Measurements from ENCODE around the gene CREB1.
"Not testable (repeated sequence)": the region's sequence is repeated elsewhere in the genome, so short reads cannot be mapped to it uniquely, and the experiment has no call there.

Gene CREB1

DNA sequence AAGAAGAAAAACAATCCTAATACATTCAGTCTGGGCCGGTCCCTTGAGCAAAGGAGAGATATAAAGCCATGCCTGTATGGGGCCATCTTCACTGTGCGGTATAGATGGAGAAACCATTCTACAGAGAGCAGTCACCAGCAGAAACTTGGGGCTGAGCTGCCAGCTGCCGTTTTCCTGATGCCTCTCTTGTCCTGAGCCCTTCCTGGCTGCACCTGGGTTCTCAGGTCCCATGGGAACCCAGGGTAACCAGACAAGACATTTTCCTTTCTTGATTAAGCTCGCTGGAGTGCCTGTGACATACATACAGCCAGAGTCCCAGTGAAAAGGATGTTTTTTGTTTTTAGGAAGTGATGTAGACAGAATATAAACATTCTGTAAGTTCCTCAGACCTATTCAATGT is 100.7 kb downstream of the CREB1 start:
- H3K27me3 ChIP-seq (replicated peaks; ENCODE audit: control insufficient read depth, insufficient read depth, low read length) = no peaks in the 10 kb centered on the region
- no peak overlapping the region for H3K4me3 ChIP-seq (replicated peaks; ENCODE audit: low read depth, low read length)
- TF ChIP-seq, protein P1, sequence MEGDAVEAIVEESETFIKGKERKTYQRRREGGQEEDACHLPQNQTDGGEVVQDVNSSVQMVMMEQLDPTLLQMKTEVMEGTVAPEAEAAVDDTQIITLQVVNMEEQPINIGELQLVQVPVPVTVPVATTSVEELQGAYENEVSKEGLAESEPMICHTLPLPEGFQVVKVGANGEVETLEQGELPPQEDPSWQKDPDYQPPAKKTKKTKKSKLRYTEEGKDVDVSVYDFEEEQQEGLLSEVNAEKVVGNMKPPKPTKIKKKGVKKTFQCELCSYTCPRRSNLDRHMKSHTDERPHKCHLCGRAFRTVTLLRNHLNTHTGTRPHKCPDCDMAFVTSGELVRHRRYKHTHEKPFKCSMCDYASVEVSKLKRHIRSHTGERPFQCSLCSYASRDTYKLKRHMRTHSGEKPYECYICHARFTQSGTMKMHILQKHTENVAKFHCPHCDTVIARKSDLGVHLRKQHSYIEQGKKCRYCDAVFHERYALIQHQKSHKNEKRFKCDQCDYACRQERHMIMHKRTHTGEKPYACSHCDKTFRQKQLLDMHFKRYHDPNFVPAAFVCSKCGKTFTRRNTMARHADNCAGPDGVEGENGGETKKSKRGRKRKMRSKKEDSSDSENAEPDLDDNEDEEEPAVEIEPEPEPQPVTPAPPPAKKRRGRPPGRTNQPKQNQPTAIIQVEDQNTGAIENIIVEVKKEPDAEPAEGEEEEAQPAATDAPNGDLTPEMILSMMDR (IDR thresholded peaks at IDR 0.05; ENCODE audit: insufficient read depth, low read length, poor library complexity, severe bottlenecking) = no peak
- no peaks in the 10 kb centered on the region for H3K36me3 ChIP-seq (ENCODE audit: control insufficient read depth, insufficient read depth, low read length)
- no peak for DNase-seq (ENCODE audit: extremely low read depth, insufficient read length)

DNA sequence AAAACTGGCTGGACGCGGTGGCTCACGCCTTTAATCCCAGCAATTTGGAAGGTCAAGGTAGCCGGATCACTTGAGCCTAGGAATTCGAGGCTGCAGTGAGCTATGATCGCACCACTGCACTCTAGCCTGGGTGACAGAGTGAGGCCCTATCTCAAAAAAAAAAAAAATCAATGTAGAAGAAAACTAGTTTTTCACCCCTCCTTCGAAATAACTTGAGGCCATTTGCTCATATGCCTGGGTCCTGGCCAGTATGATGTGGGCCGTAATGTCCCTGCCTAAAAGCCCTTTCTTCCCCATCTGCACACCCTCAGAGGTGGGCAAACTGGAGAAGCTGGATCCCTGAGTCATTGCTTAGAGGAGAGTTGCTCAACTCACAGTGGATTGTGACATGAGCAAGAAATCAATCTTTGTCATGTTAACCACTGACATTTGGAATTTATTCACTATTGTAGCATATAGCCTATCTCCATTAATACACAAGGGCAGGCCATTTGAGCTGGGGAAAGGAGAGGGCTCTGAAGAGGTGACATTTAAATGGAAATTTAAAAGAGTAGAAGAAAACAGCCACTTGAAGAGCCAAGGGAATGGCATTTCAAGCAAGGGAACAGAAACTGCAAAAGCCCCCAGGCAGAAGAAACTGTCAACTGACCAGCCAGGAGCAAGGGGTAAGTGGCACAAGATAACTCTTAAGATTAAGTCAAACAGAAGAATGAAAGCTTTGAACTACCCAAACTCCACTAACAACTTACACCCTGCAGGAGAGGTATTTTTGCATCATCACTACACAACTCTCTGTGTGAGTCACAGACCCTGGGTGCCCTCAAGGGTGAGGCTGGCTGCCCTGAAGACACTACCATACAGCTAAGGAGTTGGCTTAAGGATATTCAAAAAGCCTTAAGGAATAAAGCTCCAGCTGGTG is 103.1 kb downstream of the CREB1 start:
- H3K4me3 ChIP-seq (replicated peaks; ENCODE audit: low read depth, low read length) = no peak overlapping the region
- H3K27me3 ChIP-seq (replicated peaks; ENCODE audit: control insufficient read depth, insufficient read depth, low read length) = no peaks in the 10 kb centered on the region
- no peak for DNase-seq (ENCODE audit: extremely low read depth, insufficient read length)
- H3K36me3 ChIP-seq (ENCODE audit: control insufficient read depth, insufficient read depth, low read length) = no peaks in the 10 kb centered on the region
- TF ChIP-seq, protein P1 (IDR thresholded peaks at IDR 0.05; ENCODE audit: insufficient read depth, low read length, poor library complexity, severe bottlenecking) = no peak

DNA sequence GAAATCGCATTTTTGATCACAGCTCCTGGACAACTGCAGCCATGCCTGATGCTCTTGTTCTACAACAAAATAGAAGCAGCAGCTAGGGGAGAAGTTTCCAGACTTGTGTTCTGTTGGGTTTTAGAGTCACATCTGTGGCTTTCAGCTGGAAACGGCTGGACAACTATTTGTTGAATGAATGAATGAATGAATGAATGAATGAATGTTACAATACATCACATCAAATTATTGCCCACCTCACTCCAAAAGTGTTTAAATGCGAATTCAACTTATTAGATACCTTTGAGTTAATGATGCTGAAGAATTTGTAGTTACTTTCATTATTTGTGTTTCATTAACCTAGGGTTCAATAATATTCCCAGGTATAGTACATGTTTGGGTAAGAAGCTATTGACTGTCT is 103.9 kb downstream of the CREB1 start:
- Histone ChIP-seq H3K27me3 (replicated peaks; ENCODE audit: control insufficient read depth, insufficient read depth, low read length) (no peaks in the 10 kb centered on the region), H3K4me3 (replicated peaks; ENCODE audit: low read depth, low read length) (no peak overlapping the region), H3K36me3 (ENCODE audit: control insufficient read depth, insufficient read depth, low read length) (no peaks in the 10 kb centered on the region)
- TF ChIP-seq, protein P1 (IDR thresholded peaks at IDR 0.05; ENCODE audit: insufficient read depth, low read length, poor library complexity, severe bottlenecking) = no peak
- DNase-seq (ENCODE audit: extremely low read depth, insufficient read length) = no peak

DNA sequence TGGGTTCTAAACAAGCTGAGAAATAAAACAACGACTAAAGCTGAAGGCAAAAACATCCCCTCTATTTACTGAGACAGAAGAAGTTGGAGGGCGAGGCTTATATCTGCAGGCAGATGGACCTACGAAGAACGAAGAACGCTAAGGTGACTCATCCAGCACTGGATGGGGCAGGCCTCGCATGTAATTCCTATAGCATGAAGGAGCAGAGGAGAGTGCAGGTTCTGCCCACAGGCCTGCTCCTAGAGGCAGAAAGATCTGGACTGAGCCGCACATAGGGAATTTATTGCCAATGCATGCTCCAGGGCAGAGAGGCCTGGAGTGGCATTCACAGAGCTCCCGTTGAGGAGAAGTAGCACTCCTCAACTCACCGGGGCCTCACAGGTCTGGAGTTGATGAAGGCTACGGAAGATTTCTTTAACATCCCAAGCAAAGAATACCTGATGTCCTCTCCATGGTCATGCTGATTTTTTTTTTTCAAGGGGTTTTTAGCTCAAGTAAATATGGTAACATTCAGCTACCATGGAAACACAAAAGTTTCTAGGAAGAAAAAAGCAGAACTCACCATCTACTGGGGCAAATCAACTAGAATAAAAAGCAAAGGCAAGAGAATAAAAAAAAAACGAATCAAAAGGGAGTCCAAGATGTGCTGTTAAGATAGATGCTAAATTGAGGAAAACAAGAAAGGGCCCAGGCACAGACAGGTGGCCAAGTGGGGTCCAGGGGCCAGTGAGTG is 105.9 kb downstream of the CREB1 start:
- no peaks in the 10 kb centered on the region for H3K36me3 ChIP-seq (ENCODE audit: control insufficient read depth, insufficient read depth, low read length)
- DNase-seq (ENCODE audit: extremely low read depth, insufficient read length) = no peak

DNA sequence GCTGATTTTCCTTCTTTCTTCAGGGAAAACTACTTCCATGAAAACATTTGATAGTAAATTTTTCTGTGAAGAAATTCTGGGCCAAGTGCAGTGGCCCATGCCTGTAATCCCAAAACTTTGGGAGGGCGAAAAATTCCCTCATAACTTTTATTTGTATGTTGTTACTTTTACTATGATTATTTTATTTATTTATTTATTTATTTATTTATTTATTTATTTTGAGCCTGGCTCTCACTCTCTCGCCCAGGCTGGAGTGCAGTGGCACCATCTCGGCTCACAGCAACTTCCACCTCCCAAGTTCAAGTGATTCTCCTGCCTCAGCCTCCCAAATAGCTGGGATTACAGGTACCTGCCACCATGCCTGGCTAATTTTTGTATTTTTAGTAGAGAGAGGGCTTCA is 109.5 kb downstream of the CREB1 start:
- H3K4me3 ChIP-seq (replicated peaks; ENCODE audit: low read depth, low read length) = not testable (repeated sequence)

More for the DNA sequence above, 105.9 kb downstream of the CREB1 start:
- TF ChIP-seq, protein P1 (IDR thresholded peaks at IDR 0.05; ENCODE audit: insufficient read depth, low read length, poor library complexity, severe bottlenecking) = no peak
- H3K27me3 ChIP-seq (replicated peaks; ENCODE audit: control insufficient read depth, insufficient read depth, low read length) = no peaks in the 10 kb centered on the region
- no peak overlapping the region for H3K4me3 ChIP-seq (replicated peaks; ENCODE audit: low read depth, low read length)

DNA sequence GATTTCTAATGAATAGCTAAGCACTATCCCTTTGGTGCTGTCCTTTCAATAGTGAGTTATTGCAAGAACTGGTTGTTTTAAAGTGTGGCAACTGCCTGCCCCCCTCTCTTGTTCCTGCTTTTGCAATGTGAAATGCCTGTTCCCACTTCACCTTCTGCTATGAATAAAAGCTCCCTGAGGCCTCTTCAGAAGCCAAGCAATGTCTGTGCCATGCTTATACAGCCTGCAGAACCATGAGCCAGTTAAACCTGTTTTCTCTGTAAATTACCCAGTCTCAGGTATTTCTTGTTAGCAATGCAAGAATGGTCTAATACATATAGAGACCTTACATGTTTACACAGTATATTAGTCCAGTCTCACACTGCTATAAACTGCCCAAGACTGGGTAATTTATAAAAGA is 110.4 kb downstream of the CREB1 start:
- Histone ChIP-seq H3K27me3 (replicated peaks; ENCODE audit: control insufficient read depth, insufficient read depth, low read length) (no peaks in the 10 kb centered on the region), H3K36me3 (ENCODE audit: control insufficient read depth, insufficient read depth, low read length) (no peaks in the 10 kb centered on the region), H3K4me3 (replicated peaks; ENCODE audit: low read depth, low read length) (no peak overlapping the region)
- TF ChIP-seq, protein P1 (IDR thresholded peaks at IDR 0.05; ENCODE audit: insufficient read depth, low read length, poor library complexity, severe bottlenecking) = no peak
- no peak for DNase-seq (ENCODE audit: extremely low read depth, insufficient read length)

More for the DNA sequence above, 109.5 kb downstream of the CREB1 start:
- not testable (repeated sequence) for H3K36me3 ChIP-seq (ENCODE audit: control insufficient read depth, insufficient read depth, low read length); DNase-seq (ENCODE audit: extremely low read depth, insufficient read length); H3K27me3 ChIP-seq (replicated peaks; ENCODE audit: control insufficient read depth, insufficient read depth, low read length)
